A673 (cell line): ENCODE results near the gene DIP2C.

Experiments
- EZH2 ChIP-seq: fragments of 200-600 bp; sonication (generic); IDR thresholded peaks from 2 replicates; pipeline ENCODE4 v1.6.1; 2017; ENCODE audit warnings: borderline replicate concordance, low read depth, mild to moderate bottlenecking, mixed read lengths, antibody characterized with exemption, low read length; ENCODE audit not compliant: poor library complexity, severe bottlenecking
- TF ChIP-seq, protein P1 (sequence below): fragments of 300-800, 200-600 bp; sonication (generic); conservative IDR thresholded peaks from 2 replicates; pipeline ENCODE4 v1.5.1; 2017; ENCODE audit warnings: low read depth, mild to moderate bottlenecking, antibody characterized with exemption, low read length, moderate library complexity, mixed read lengths

DNA sequence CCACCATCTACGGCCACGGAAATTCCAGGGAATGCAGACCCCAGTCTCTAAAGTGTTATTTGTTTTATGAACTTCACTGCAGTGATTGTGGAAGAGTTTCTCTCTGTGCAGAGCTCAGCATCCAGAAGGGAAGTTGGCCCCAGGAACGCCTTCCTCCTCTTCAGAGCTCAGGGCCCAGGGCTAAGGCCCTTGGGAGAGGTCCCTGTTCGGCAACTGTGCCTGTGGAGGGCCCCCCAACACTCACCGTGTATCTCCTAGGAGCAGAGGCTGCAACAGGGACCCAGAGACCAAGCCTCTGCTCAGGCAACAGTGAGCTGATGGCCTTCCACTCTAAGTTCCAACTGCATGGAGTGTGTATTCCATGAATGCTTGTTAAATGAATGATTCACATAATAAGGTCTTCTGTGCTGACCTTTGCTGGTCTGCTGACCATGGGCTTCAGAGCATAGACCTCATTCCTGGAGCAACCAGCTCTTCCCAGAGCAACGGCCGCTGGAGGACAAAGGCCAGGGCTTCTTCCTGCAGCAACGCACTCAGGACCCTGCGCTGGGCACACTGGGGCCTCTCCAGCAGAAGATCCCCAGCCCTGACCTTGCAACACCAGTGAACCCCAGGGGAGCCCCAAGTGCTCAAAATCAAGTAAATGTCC, 7.7 kb downstream of the DIP2C start:
- TF ChIP-seq, protein P1, sequence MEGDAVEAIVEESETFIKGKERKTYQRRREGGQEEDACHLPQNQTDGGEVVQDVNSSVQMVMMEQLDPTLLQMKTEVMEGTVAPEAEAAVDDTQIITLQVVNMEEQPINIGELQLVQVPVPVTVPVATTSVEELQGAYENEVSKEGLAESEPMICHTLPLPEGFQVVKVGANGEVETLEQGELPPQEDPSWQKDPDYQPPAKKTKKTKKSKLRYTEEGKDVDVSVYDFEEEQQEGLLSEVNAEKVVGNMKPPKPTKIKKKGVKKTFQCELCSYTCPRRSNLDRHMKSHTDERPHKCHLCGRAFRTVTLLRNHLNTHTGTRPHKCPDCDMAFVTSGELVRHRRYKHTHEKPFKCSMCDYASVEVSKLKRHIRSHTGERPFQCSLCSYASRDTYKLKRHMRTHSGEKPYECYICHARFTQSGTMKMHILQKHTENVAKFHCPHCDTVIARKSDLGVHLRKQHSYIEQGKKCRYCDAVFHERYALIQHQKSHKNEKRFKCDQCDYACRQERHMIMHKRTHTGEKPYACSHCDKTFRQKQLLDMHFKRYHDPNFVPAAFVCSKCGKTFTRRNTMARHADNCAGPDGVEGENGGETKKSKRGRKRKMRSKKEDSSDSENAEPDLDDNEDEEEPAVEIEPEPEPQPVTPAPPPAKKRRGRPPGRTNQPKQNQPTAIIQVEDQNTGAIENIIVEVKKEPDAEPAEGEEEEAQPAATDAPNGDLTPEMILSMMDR, result no peak
- TF ChIP-seq EZH2, result no peak
